K562 (cell line): ENCODE measurements around the gene PRR11.

Experiments used
- BDP1 ChIP-seq: IDR thresholded peaks from 3 replicates; pipeline ENCODE4 v1.6.1; 2011; ENCODE audit not compliant: insufficient read length, insufficient read depth
- CHD1 ChIP-seq: fragments of 200-600 bp; sonication (generic); IDR thresholded peaks from one replicate; pipeline ENCODE4 v1.6.1; 2012; ENCODE audit warnings: mild to moderate bottlenecking, moderate library complexity, low read length, inconsistent platforms
- CREM ChIP-seq: IDR thresholded peaks from 2 replicates; pipeline ENCODE4 v1.6.1; 2014; ENCODE audit warnings: antibody characterized with exemption, low read depth
- FOXP4 ChIP-seq: sonication (generic); formaldehyde crosslinking; IDR thresholded peaks from 2 replicates; pipeline ENCODE4 v1.8.0; 2022; ENCODE audit warnings: mild to moderate bottlenecking, missing genetic modification reagents, borderline replicate concordance
- HNRNPUL1 ChIP-seq: fragments of 200-400 bp; formaldehyde crosslinking; IDR thresholded peaks from 2 replicates; pipeline ENCODE4 v1.6.1; 2017; ENCODE audit warnings: low read length
- JUND ChIP-seq, 2 experiments: IDR thresholded peaks; 2 replicates in 1 of 2; 3 replicates in 1 of 2; pipeline ENCODE4 v1.6.1; 2011; ENCODE audit warnings: borderline replicate concordance in 2 of 2, low read depth in 2 of 2, low read length in 2 of 2, improper control_type of control experiment in 1 of 2, missing biosample characterization in 1 of 2, missing genetic modification characterization in 1 of 2, missing genetic modification reagents in 1 of 2
- POLR2A ChIP-seq: fragments of 450-650 bp; conservative IDR thresholded peaks from 2 replicates; pipeline ENCODE4 v1.6.1; 2016
- SIN3A ChIP-seq, 2 experiments: fragments of 150-350 bp in 1 of 2; IDR thresholded peaks; 2 replicates each; pipeline ENCODE4 v1.6.1; 2011 to 2016; ENCODE audit warnings: borderline replicate concordance in 2 of 2, low read depth in 2 of 2, low read length in 2 of 2, mild to moderate bottlenecking in 2 of 2, moderate library complexity in 2 of 2; ENCODE audit not compliant: control insufficient read depth in 1 of 2
- TF ChIP-seq, protein P1 (sequence below): sonication (generic); formaldehyde crosslinking; IDR thresholded peaks from 2 replicates; pipeline ENCODE4 v1.9.0; 2022; ENCODE audit warnings: mild to moderate bottlenecking, missing genetic modification reagents
- TF ChIP-seq, protein P2 (sequence below): fragments of 250-450 bp; sonication (Bioruptor Pico); IDR thresholded peaks from 2 replicates; pipeline ENCODE4 v1.9.0; 2021; ENCODE audit warnings: mild to moderate bottlenecking, inconsistent platforms

GRCh38 chr17:59139939-59140338 is 15.6 kb upstream of the PRR11 start:
- TF ChIP-seq, protein P1, sequence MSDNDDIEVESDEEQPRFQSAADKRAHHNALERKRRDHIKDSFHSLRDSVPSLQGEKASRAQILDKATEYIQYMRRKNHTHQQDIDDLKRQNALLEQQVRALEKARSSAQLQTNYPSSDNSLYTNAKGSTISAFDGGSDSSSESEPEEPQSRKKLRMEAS (CRISPR knock-in tag): no peak
- TF ChIP-seq JUND (IDR thresholded peaks at IDR 0.05; ENCODE audit: borderline replicate concordance, low read depth, low read length) (no peak), JUND (tag; IDR thresholded peaks at IDR 0.05; ENCODE audit: borderline replicate concordance, low read depth, low read length) (no peak), HNRNPUL1 (no peak), FOXP4 (CRISPR knock-in tag) (no peak), CREM (no peak), CHD1 (no peak), POLR2A (no peak), SIN3A (IDR thresholded peaks at IDR 0.05; ENCODE audit: borderline replicate concordance in 2 of 2, control insufficient read depth in 1 of 2, low read depth in 2 of 2, low read length in 2 of 2) (no peak), BDP1 (no peak)
- TF ChIP-seq, protein P2, sequence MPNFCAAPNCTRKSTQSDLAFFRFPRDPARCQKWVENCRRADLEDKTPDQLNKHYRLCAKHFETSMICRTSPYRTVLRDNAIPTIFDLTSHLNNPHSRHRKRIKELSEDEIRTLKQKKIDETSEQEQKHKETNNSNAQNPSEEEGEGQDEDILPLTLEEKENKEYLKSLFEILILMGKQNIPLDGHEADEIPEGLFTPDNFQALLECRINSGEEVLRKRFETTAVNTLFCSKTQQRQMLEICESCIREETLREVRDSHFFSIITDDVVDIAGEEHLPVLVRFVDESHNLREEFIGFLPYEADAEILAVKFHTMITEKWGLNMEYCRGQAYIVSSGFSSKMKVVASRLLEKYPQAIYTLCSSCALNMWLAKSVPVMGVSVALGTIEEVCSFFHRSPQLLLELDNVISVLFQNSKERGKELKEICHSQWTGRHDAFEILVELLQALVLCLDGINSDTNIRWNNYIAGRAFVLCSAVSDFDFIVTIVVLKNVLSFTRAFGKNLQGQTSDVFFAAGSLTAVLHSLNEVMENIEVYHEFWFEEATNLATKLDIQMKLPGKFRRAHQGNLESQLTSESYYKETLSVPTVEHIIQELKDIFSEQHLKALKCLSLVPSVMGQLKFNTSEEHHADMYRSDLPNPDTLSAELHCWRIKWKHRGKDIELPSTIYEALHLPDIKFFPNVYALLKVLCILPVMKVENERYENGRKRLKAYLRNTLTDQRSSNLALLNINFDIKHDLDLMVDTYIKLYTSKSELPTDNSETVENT (CRISPR knock-in tag): no peak
